SKM-1 treated with dmso at 0.1 percent for 144 hours (cell line): ENCODE measurements around the gene BEST2.

Experiments used
- DNase-seq: peaks from one replicate; lab custom pipeline; 2025; ENCODE audit not compliant: unreplicated experiment; lab: John Stamatoyannopoulos, UW

BEST2 gene

DNA sequence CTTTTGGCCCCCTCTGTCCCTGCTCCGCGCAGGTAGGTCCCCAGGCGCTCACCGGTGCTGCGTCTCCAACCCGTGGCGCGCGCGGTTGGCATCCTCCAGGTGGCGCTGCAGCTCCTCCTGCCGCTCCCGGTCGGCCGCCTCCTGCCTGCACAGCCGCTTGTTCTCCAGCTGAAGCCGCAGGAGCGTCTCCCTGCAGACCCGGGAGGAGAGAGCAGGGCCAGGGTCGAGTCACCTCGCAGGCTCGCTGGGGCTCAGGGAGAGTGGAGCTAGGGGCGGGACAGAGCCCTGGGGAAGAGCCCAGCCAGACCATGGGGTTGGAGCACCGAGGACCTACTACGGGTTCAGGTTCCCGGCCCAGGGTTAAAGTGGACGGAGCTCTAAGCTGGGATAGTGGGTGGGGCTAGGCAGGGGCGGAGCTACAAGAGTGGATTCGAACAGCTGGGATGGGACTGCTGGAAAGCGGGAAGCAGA is 14.5 kb downstream of the BEST2 start:
- DNase-seq: peak; percentile 81

- DNase-seq: no peak
Observed at GRCh38 chr19:12767150-12767549, 15.6 kb downstream of the BEST2 start.

DNA sequence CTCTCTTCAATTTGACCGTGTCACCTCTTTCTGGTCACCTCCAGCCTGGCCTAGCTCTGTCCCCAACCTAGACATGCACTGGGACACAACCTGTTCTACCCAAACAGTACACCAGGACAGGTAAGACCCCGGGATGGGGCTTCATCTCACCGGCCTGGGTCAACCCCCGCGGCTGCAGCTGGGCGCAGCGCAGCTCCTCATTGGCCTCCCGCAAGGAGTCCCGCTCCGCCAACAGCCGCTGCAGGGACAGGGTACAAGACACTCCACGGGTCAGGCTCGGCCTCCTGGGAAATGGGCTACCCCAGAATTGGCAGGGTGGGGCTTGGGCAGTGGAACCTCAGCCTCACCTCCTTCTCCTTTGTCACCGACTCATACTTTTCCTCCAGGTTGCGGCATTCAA is 16.1 kb downstream of the BEST2 start:
- DNase-seq: no peak

DNA sequence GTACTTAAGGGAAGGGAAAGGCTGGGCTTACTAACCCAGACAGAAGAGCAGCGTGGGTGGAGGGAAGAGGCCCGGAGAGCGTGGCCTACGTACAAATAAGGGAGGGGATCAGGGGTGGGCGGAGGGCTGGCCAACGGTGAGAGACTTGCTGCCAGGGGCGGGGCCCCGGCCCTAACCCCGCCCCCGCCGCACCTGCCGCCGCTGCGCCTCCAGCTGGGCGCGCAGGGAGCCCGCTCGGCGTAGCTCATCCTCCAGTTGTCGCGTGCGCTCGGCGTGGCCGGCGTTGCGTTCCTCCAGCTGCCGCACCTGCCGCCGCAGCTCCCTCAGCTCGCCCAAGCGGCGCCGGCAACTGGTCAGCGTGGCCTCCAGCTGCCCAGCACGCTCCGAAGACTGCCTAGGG is 18.1 kb downstream of the BEST2 start:
- no peak for DNase-seq

GRCh38 chr19:12770922-12771321 is 19.3 kb downstream of the BEST2 start:
- no peak for DNase-seq

- no peak for DNase-seq
Observed at GRCh38 chr19:12772323-12772722, 20.7 kb downstream of the BEST2 start.

- no peak for DNase-seq
Observed at GRCh38 chr19:12773571-12773970, 22.0 kb downstream of the BEST2 start.

- DNase-seq: no peak
Observed at GRCh38 chr19:12774588-12775555, 23.3 kb downstream of the BEST2 start, which contains the start of gene HOOK2. HOOK2 (minus strand) TSS chr19:12775552; CDS start chr19:12775449, 103 bp downstream.

DNA sequence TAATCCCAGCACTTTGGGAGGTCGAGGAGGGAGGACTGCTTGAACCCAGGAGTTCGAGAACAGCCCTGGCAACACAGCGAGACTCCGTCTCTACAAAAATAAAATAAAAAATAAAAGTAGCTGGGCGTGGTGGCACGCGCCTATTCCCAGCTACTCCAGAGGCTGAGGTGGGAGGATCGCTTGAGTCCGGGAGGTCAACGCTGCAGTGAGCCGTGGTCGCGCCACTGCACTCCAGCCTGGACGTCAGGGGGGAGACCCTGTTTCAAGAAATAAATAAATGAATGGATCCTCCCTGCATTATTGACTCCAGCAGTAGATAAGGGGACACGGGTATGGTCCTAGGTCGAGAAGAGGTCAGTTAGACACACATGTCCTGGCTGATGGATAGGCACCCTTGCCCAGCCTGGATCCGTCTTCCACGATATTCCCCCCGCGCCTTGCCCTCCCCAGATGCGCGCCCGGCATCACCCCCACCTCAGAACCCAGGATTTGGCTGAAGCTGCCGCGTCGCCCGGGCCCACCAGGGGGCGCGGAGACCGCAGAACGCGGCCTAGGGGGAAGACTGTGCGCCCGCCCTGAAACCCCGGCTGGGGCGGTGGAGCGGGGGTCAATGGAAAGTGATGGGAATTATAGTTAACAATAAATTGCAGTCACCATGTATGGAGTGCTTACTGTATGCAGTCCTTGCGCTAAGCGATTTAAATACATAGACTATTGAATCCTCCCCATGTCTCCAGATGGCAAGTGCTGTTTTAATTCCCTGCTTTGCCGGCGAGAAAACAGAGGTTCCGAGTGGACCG is 25.8 kb downstream of the BEST2 start:
- DNase-seq: peak; percentile 63

DNA sequence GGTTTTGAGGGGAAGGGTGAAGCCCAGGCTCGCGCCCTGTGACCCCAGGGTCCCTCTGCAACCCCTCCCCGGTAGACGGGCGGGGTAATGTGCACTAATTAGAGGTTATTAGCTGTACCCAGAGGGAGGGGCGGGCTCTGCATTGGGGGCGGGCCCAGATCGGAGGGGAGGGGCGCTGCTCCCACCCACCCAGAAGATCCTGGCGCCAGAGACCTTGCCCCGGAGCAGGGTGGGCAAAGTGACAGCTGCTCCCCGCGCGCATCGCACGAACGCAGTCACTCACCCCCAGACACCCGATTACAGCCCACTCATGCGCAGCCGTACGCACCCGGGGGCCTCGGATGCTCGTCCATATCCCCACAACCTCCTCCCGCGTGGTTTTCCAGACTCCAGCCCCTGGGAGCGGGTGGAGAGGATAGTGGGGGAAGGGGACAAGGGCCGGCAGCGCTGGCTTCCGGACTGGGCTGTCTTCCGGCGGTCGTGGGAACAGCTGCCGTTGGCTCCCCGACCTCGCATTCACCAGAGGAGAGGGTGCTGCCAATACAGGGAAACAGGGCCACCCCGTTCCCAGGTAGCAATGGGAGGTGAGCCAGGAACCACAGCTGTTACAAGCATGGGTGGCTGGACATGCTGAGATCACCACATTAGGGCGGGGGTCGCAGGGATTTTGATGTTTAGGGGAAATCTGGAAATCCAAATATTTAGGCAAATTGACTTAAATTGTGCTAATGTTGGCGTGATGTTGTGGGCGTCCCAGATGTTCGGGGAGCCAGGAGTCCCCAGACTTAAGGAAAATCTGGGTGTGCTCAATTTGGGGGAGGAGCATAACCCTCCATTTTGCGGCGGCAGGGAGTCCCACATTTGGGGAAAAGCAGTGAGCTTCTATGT is 26.7 kb downstream of the BEST2 start:
- no peak for DNase-seq

GRCh38 chr19:12778905-12779161 is 27.2 kb downstream of the BEST2 start:
- DNase-seq: no peak

DNA sequence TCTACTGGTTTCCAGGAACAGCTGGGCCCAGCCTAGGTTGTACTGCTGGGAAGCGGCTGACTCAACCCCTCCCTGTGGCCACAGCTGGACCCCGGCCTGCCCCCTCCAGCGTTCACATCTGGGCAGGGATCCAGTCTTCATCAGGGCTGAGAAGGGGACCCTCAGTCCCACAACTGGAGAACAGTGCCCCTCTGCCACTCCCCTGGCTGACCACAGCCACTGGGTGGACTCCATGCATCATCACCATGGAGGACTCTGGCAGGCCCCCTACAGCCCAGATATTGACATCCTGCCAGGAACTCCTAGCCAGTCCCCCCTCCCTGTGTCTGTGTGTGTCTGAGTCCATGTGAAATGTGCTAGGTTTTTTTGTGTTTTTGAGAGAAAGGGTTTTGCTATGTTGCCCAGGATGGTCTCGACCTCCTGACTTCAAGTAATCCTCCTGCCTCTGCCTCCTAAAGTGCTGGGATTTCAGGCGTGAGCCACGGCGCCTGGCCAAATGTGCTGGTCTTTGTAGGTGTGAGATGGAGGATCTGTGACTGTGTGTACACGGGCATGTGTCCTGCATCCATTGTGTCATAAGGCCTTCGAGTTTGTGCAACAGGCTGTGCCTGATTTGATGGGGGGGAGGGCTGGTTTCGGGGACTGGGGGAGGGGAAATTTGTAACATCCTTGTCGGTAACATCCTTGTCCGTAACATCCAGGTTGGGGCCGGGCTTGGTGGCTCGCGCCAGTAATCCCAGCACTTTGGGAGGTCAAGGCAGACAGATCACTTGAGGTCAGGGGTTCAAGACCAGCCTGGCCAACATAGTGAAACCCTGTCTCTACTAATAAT is 27.8 kb downstream of the BEST2 start:
- no peak for DNase-seq

GRCh38 chr19:12782174-12782423 is 30.5 kb downstream of the BEST2 start:
- no peak for DNase-seq

DNA sequence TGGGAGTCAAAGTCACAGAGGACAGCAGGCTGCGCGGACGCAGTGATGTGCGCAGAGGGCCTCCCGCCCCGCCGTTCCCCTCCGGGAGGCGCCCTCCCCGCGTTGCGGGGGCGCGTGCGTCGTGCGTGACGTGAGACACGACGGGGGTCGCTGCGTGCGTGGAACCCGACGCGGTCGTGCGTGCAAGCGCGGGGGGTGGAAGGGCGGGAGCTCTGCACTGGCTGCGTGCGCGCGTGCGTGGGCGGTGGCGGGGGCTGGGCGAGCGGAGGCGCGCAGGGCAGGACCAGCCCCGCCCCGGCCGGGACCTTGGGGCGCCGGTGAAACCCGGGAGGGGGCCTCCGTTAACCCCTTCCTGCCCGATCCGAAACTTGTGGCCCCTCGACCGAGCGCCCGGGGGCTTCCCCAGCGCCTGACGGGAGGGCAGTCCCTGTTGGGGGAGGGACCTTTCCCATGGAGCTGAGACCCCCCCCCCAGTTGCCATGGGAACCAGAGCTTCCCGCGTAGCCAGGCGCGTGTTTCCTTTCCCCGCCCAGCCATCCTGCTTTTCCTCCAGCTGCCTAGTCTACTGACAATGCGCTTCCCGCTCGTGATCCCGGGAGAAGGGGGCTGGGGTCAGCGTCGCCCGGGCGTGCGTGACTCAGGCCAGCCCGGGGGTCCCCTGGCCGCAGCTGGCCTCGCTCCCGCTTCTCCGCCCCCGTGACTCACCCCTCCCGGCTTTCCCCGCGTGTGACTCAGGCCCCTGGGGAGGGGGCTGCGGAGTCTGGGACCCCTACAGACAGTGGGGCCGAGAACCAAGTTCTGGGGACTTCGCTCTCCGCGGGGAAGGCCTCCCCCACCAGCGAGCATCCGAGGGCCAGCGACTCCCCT is 31.1 kb downstream of the BEST2 start:
- DNase-seq: no peak

DNA sequence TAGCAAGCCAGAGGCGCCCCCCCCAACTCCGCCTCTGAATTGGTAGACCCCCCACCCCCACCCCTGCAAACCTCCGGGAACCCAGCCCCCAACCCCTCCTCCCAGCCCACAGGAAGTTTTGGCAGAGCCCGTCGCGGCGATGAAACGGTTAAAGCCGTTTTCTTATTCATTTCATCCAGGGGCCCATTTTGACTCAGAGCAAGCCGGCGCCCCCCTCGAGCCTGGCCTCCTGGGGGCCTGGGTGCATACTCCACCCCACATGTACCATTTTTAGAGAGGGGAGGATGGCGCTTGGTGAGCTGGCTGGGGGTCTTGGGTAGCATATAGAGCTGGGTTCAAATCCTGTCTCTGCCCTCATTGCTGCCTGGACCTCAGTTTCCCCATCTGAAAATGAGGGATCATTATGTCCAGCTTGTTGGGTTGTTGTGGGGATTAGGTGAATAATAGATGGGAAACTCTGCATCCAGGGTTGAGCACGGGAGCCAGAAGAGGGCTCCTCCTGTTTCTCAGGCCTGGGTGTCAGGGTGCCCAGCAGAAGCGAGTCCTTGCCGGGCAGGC is 31.8 kb downstream of the BEST2 start:
- DNase-seq: no peak

GRCh38 chr19:12783849-12784393 is 32.3 kb downstream of the BEST2 start:
- DNase-seq: no peak

GRCh38 chr19:12784394-12784870 is 32.8 kb downstream of the BEST2 start:
- DNase-seq: no peak

GRCh38 chr19:12784871-12785430 is 33.4 kb downstream of the BEST2 start:
- no peak for DNase-seq
